B cell (primary cell): ENCODE results near the gene RAB3IP. TPM values are rescaled to one million over a fixed set of nuclear protein-coding genes. Genes with fewer than 3 reads are reported as not detected.

Experiments used
- ATAC-seq: fragments of 200-7000 bp; cut with Tn5 transposase; one replicate; pipeline ENCODE4 v1.10.0; 2021; ENCODE audit warnings: low read depth, mild to moderate bottlenecking, moderate number of reproducible peaks, moderate library complexity
- CTCF ChIA-PET: fragments of 350-600 bp; sonication (Branson Sonifier 250); formaldehyde crosslinking; loops from one replicate; lab custom pipeline; 2021; ENCODE audit warnings: antibody characterized with exemption, inconsistent platforms; lab: Charles Lee
- POLR2A ChIA-PET: fragments of 350-600 bp; sonication (Branson Sonifier 250); formaldehyde crosslinking; loops from one replicate; lab custom pipeline; 2021; ENCODE audit warnings: antibody characterized with exemption; lab: Charles Lee
- DNase-seq: peaks from one replicate; pipeline ENCODE4 v3.0.0; 2013
- H2AFZ ChIP-seq: 2 replicates; pipeline ENCODE4 v1.6.1; 2012; ENCODE audit warnings: mild to moderate bottlenecking, low read depth, low read length; ENCODE audit not compliant: insufficient read depth, poor library complexity, severe bottlenecking
- H3K27ac ChIP-seq, 2 donors: 1 replicate in 1 of 2; 2 replicates in 1 of 2; pipeline ENCODE4 v1.5.1; 2012 to 2013; ENCODE audit warnings: low read length in 2 of 2, mild to moderate bottlenecking in 2 of 2, moderate library complexity in 1 of 2
- H3K27me3 ChIP-seq, 4 experiments: fragments of 200-600 bp in 1 of 4; sonication (generic) in 1 of 4; replicated peaks in 1 of 4; 1 replicate in 2 of 4; 2 replicates in 2 of 4; pipeline versions ENCODE4 v1.6.1 to v1.7.0; 2013 to 2016; ENCODE audit warnings: low read length in 3 of 4, mild to moderate bottlenecking in 2 of 4, mixed read lengths in 1 of 4, moderate library complexity in 1 of 4; ENCODE audit not compliant: insufficient read depth in 4 of 4, control insufficient read depth in 3 of 4; ENCODE audit errors: control extremely low read depth in 1 of 4
- H3K36me3 ChIP-seq, 2 experiments: replicated peaks in 1 of 2; 1 replicate in 1 of 2; 2 replicates in 1 of 2; pipeline versions ENCODE4 v1.6.1 to v1.7.1; 2013; ENCODE audit warnings: low read length in 1 of 2; ENCODE audit not compliant: insufficient read depth in 2 of 2, control insufficient read depth in 1 of 2; ENCODE audit errors: control extremely low read depth in 1 of 2, extremely low read depth in 1 of 2
- H3K4me1 ChIP-seq, 2 donors: fragments of 200-600 bp in 1 of 2; sonication (generic) in 1 of 2; 1 replicate in 1 of 2; 2 replicates in 1 of 2; pipeline versions ENCODE4 v1.5.1 to v1.6.1; 2013 to 2017; ENCODE audit warnings: low read length in 2 of 2; ENCODE audit not compliant: control insufficient read depth in 2 of 2, insufficient read depth in 2 of 2
- H3K4me2 ChIP-seq: replicated peaks from 2 replicates; pipeline ENCODE3; 2012; ENCODE audit warnings: mild to moderate bottlenecking, low read depth, low read length; ENCODE audit not compliant: poor library complexity, severe bottlenecking
- H3K4me3 ChIP-seq, 5 experiments: fragments of 200-600 bp in 1 of 5; sonication (generic) in 1 of 5; 1 replicate in 3 of 5; 2 replicates in 2 of 5; pipeline versions ENCODE4 v1.5.1 to v1.7.0; 2011 to 2016; ENCODE audit warnings: low read length in 4 of 5, mild to moderate bottlenecking in 4 of 5, low read depth in 2 of 5, control low read depth in 1 of 5, moderate library complexity in 1 of 5; ENCODE audit not compliant: insufficient read depth in 1 of 5; ENCODE audit errors: control extremely low read depth in 1 of 5, extremely low read depth in 1 of 5
- H3K79me2 ChIP-seq: fragments of 200-600 bp; sonication (generic); one replicate; pipeline ENCODE4 v1.6.0; 2016; ENCODE audit warnings: low read length; ENCODE audit not compliant: control insufficient read depth, insufficient read depth
- H3K9ac ChIP-seq: fragments of 200-600 bp; sonication (generic); 2 replicates; pipeline ENCODE4 v1.6.1; 2017; ENCODE audit warnings: mild to moderate bottlenecking, low read length, moderate library complexity
- H3K9me3 ChIP-seq, 3 donors: one replicate each; pipeline versions ENCODE4 v1.6.1 to v1.7.1; 2013; ENCODE audit warnings: low read length in 2 of 3; ENCODE audit not compliant: control insufficient read depth in 2 of 3, insufficient read depth in 1 of 3; ENCODE audit errors: control extremely low read depth in 1 of 3
- H4K20me1 ChIP-seq: 2 replicates; pipeline ENCODE4 v1.6.0; 2012; ENCODE audit warnings: mild to moderate bottlenecking, low read length; ENCODE audit not compliant: insufficient read depth, control insufficient read depth, poor library complexity, severe bottlenecking
- H3K27ac Mint-ChIP-seq: one replicate; pipeline ENCODE4 v1.8.0; 2021; ENCODE audit warnings: mixed read lengths
- H3K27me3 Mint-ChIP-seq: one replicate; pipeline ENCODE4 v1.8.0; 2021; ENCODE audit warnings: mixed read lengths
- H3K4me1 Mint-ChIP-seq: one replicate; pipeline ENCODE4 v1.8.0; 2021; ENCODE audit warnings: mixed read lengths
- H3K4me3 Mint-ChIP-seq: one replicate; pipeline ENCODE4 v1.8.0; 2021; ENCODE audit warnings: mixed read lengths
- H3K9me3 Mint-ChIP-seq: one replicate; pipeline ENCODE4 v1.8.0; 2022; ENCODE audit warnings: mixed read lengths; ENCODE audit not compliant: insufficient read depth
- CTCF ChIP-seq: fragments of 200-600 bp; IDR thresholded peaks from one replicate; pipeline ENCODE4 v1.8.0; 2022; ENCODE audit warnings: antibody characterized with exemption, mild to moderate bottlenecking
- EZH2 ChIP-seq: IDR thresholded peaks from 2 replicates; pipeline ENCODE4 v1.6.1; 2012; ENCODE audit warnings: borderline replicate concordance, low read depth, mild to moderate bottlenecking, moderate library complexity, low read length; ENCODE audit not compliant: insufficient read depth, poor library complexity, severe bottlenecking
- WGBS: methylation state at CpG from one replicate; pipeline ENCODE4 v1.1.5; 2013; ENCODE audit warnings: missing lambda C conversion rate; ENCODE audit not compliant: insufficient coverage; 5-methylcytosine and 5-hydroxymethylcytosine counted together
- intact Hi-C: fragments of 100-400 bp; cut with micrococcal nuclease; formaldehyde crosslinking; loops from one replicate; pipeline ENCODE4 v1.10.0; 2022
- polyA plus RNA-seq: library from polyadenylated mRNA; depleted of rRNA; stranded (reverse); fragments of >200 nt; gene quantifications from 2 replicates; pipeline ENCODE4 v1.2.3, GENCODE V29; 2012
- total RNA-seq, 2 donors: library from RNA; stranded (reverse); fragments of 120-200 nt in 1 of 2; gene quantifications; 1 replicate in 1 of 2; 2 replicates in 1 of 2; pipeline versions ENCODE4 v1.2.3 to v1.2.4, GENCODE V29; 2013 to 2022

The RAB3IP gene
- total and polyA plus RNA-seq, 2 donors (not counting 1 experiment from before 2014, with no cell fraction given): 11.2 to 37.9 TPM

- H3K27ac ChIP-seq: no peak overlapping the region
- ChIA-PET CTCF (no interaction called here), POLR2A (no interaction called here)
- no peak overlapping the region for H3K4me2 ChIP-seq
- ATAC-seq (no peak), DNase-seq (no peak)
- TF ChIP-seq CTCF: no peak
- TF ChIP-seq EZH2: no peak
- no peak overlapping the region for H3K4me3 ChIP-seq
- Mint-ChIP-seq H3K27me3 (peaks cover 23% of the 10 kb centered on the region), H3K4me3 (no peak overlapping the region), H3K4me1 (no peaks in the 10 kb centered on the region), H3K9me3 (no peaks in the 10 kb centered on the region), H3K27ac (no peak overlapping the region)
- H4K20me1 ChIP-seq: no peaks in the 10 kb centered on the region
- no peak overlapping the region for H2AFZ ChIP-seq
- H3K4me1 ChIP-seq: no peaks in the 10 kb centered on the region
- peaks cover 0 to 4% (median 1%) of the 10 kb centered on the region in 4 experiments for H3K27me3 ChIP-seq
- no peaks in the 10 kb centered on the region for H3K36me3 ChIP-seq
- WGBS: no CpG with 5 or more reads among the region's 1 CpG
- peaks cover 0 to 4% (median 0%) of the 10 kb centered on the region in 3 donors for H3K9me3 ChIP-seq
- H3K79me2 ChIP-seq: no peaks in the 10 kb centered on the region
- intact Hi-C loops: no loop called here
- no peak overlapping the region for H3K9ac ChIP-seq
Observed at GRCh38 chr12:69732088-69732487, 6.6 kb upstream of the RAB3IP start.

- Mint-ChIP-seq H3K9me3 (no peaks in the 10 kb centered on the region), H3K4me1 (peaks cover 4% of the 10 kb centered on the region), H3K4me3 (no peak overlapping the region), H3K27me3 (peaks cover 22% of the 10 kb centered on the region), H3K27ac (no peak overlapping the region)
- ATAC-seq: no peak
- peaks cover 4 to 5% of the 10 kb centered on the region in 2 donors for H3K4me1 ChIP-seq
- TF ChIP-seq CTCF (no peak), EZH2 (no peak)
- ChIA-PET POLR2A (no interaction called here), CTCF (no interaction called here)
- H3K27me3 ChIP-seq: peaks cover 0 to 6% (median 2%) of the 10 kb centered on the region in 4 experiments
- H3K36me3 ChIP-seq: no peaks in the 10 kb centered on the region
- peaks cover 0 to 4% (median 0%) of the 10 kb centered on the region in 3 donors for H3K9me3 ChIP-seq
- H3K4me3 ChIP-seq: no peak overlapping the region
- no peak for DNase-seq
- no peak overlapping the region for H3K4me2 ChIP-seq
- no peak overlapping the region for H3K9ac ChIP-seq
- H2AFZ ChIP-seq: no peak overlapping the region
- intact Hi-C loops: no loop called here
- H3K79me2 ChIP-seq: no peaks in the 10 kb centered on the region
- H4K20me1 ChIP-seq: no peaks in the 10 kb centered on the region
- H3K27ac ChIP-seq: no peak overlapping the region
- WGBS: no CpG with 5 or more reads among the region's 1 CpG
Observed at GRCh38 chr12:69733638-69734037, 5.0 kb upstream of the RAB3IP start.
